MM.1S (cell line): ENCODE measurements around the gene KRTAP5-5.

ENCODE experiments used
- DNase-seq: peaks from one replicate; pipeline ENCODE4 v3.0.0-alpha.2; 2015
- H2AFZ ChIP-seq: fragments of 300-600 bp; sonication (generic); 2 replicates; pipeline ENCODE4 v1.6.0; 2016; ENCODE audit warnings: antibody characterized with exemption, low read length
- H3F3A ChIP-seq: fragments of 300-600 bp; sonication (generic); 2 replicates; pipeline ENCODE4 v1.6.1; 2016; ENCODE audit warnings: mild to moderate bottlenecking, antibody characterized with exemption, low read length, moderate library complexity, mixed read lengths; ENCODE audit not compliant: insufficient read depth
- H3K27ac ChIP-seq: fragments of 300-600 bp; sonication (generic); 2 replicates; pipeline ENCODE4 v1.5.1; 2016; ENCODE audit warnings: mild to moderate bottlenecking, low read length
- H3K27me3 ChIP-seq: fragments of 300-600 bp; sonication (generic); replicated peaks from 2 replicates; pipeline ENCODE4 v1.6.0; 2016; ENCODE audit warnings: low read length; ENCODE audit not compliant: insufficient read depth
- H3K36me3 ChIP-seq: fragments of 300-600 bp; sonication (generic); replicated peaks from 2 replicates; pipeline ENCODE4 v1.6.1; 2016; ENCODE audit warnings: mild to moderate bottlenecking, low read length, mixed read lengths; ENCODE audit not compliant: insufficient read depth
- H3K4me1 ChIP-seq: fragments of 300-600 bp; sonication (generic); 2 replicates; pipeline ENCODE4 v1.6.1; 2016; ENCODE audit warnings: low read length, mixed read lengths
- H3K4me2 ChIP-seq: fragments of 300-600 bp; sonication (generic); 2 replicates; pipeline ENCODE4 v1.6.0; 2016; ENCODE audit warnings: low read depth, low read length
- H3K4me3 ChIP-seq: fragments of 300-600 bp; sonication (generic); 2 replicates; pipeline ENCODE4 v1.5.1; 2016; ENCODE audit warnings: low read length, mixed read lengths
- H3K79me2 ChIP-seq: fragments of 300-600 bp; sonication (generic); 2 replicates; pipeline ENCODE4 v1.6.1; 2016; ENCODE audit warnings: mixed run types, low read length, mixed read lengths
- H3K9ac ChIP-seq: fragments of 300-600 bp; sonication (generic); 2 replicates; pipeline ENCODE4 v1.6.1; 2016; ENCODE audit warnings: low read length, mixed read lengths
- H3K9me2 ChIP-seq: fragments of 300-600 bp; sonication (generic); replicated peaks from 2 replicates; pipeline ENCODE4 v1.6.1; 2016; ENCODE audit warnings: mild to moderate bottlenecking, low read length, mixed read lengths; ENCODE audit not compliant: insufficient read depth
- H3K9me3 ChIP-seq: fragments of 300-600 bp; sonication (generic); replicated peaks from 2 replicates; pipeline ENCODE4 v1.6.1; 2016; ENCODE audit warnings: mild to moderate bottlenecking, low read length, mixed read lengths; ENCODE audit not compliant: insufficient read depth
- H4K20me1 ChIP-seq: fragments of 300-600 bp; sonication (generic); 2 replicates; pipeline ENCODE4 v1.6.1; 2016; ENCODE audit warnings: mild to moderate bottlenecking, low read length, moderate library complexity, mixed read lengths; ENCODE audit not compliant: insufficient read depth
- CTCF ChIP-seq: fragments of 300-600 bp; sonication (generic); IDR thresholded peaks from 2 replicates; pipeline ENCODE4 v1.5.1; 2016; ENCODE audit warnings: antibody characterized with exemption, low read length, mixed read lengths
- EZH2 ChIP-seq: fragments of 300-600 bp; sonication (generic); optimal IDR thresholded peaks from 2 replicates; pipeline ENCODE3; 2017; ENCODE audit warnings: low read depth, mild to moderate bottlenecking, antibody characterized with exemption, low read length, mixed read lengths
- EZH2phosphoT487 ChIP-seq: fragments of 300-600 bp; sonication (generic); IDR thresholded peaks from 2 replicates; pipeline ENCODE4 v1.6.1; 2018; ENCODE audit warnings: antibody characterized with exemption, low read length

Gene KRTAP5-5

DNA sequence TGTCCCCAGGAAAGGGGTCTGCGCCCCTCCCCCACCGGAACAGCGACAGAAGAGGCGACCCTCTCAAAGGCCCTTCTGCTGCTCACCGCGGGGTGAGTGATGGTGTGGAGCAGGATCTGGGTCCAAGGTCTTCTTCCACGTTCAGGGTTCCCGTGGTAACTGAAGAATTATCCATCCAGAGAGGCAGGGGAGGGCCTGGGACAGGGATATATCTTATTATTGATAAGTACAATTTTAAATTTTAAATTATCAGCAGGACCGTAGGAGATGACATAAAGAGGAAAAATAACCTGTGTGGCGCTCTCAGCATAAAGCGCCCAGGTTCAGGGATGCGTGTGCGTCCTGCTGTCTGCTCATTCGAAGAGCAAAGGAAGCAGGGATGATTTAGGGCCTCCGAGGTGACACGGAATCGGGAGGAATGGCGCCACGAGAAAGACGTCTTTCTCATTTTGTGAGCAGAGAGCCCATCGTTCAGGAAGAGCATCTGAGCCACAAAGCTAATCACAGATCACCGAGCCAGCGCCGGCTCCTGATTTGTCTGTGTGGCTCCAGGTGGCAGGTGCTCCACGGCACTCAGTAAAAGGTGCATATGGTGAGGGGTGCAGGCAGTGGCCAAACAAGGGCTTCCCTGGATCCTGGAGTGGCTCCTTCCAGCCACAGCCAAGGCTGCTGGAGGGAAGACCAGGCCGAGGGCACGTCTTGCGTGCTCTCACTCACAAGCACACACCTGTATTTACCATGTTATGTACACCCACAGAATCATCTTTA lies 19.3 kb downstream of the KRTAP5-5 start:
- H3K27ac ChIP-seq = no peak overlapping the region
- H3K9ac ChIP-seq = no peak overlapping the region

DNA sequence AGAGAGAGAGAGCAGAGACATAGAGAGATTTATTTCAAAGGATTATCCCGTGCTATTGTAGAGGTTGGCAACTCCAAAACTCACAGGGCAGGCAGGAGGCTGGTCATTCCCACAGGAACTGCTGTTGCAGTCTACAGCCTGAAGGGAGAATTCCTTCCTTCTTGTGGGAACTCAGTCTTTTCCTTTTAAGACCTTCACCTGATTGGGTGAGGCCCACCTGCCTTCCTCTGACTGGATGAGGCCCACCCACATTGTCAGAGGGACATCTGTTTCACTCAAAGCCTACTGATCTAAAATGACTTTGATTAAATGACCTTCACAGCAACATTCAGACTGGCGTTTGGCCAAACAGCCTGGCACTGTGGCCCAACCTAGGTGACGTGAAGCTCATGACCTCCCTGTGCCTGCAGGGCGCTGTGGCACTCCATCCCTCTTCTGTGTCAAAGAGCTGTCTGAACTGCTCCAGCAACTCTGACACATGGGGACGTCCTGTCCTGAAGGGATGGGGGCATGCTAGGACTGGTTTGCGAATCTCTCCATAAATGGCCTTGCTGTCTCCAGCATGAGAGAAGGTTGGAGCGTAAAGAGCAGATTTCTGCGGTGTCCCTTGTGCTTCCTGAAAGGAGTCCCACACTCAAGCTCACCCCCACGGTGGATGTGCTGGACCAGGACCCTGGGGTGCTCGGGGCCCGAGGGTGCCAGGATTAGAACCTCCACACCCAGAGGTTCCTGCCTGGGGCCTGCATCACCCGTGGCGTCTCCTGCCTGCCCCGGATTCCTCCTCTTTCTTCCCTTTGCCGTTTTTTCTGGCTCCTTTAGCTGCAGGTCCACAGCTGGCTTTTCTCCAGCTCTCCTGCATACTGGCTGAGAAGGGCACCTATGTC lies 20.7 kb downstream of the KRTAP5-5 start:
- H3K27me3 ChIP-seq = peaks cover 96% of the 10 kb centered on the region
- no peaks in the 10 kb centered on the region for H3K4me1 ChIP-seq
- no peaks in the 10 kb centered on the region for H3K9me2 ChIP-seq
- no peak overlapping the region for H2AFZ ChIP-seq
- no peaks in the 10 kb centered on the region for H3K36me3 ChIP-seq
- no peaks in the 10 kb centered on the region for H3K79me2 ChIP-seq
- no peaks in the 10 kb centered on the region for H4K20me1 ChIP-seq
- H3K9ac ChIP-seq = no peak overlapping the region
- H3K9me3 ChIP-seq = no peaks in the 10 kb centered on the region
- DNase-seq = no peak
- no peak overlapping the region for H3K27ac ChIP-seq
- H3K4me2 ChIP-seq = no peak overlapping the region
- H3K4me3 ChIP-seq = no peak overlapping the region
- no peaks in the 10 kb centered on the region for H3F3A ChIP-seq
- TF ChIP-seq CTCF (no peak), EZH2phosphoT487 (no peak), EZH2 (no peak)

More for the DNA sequence above, 19.3 kb downstream of the KRTAP5-5 start:
- TF ChIP-seq EZH2phosphoT487 = no peak
- TF ChIP-seq CTCF = no peak
- TF ChIP-seq EZH2 = no peak
- Histone ChIP-seq H3K9me3 (no peaks in the 10 kb centered on the region), H3K4me3 (no peak overlapping the region), H3K4me2 (no peak overlapping the region), H4K20me1 (no peaks in the 10 kb centered on the region), H3K4me1 (no peaks in the 10 kb centered on the region), H3K9me2 (no peaks in the 10 kb centered on the region), H3K36me3 (no peaks in the 10 kb centered on the region), H3K79me2 (no peaks in the 10 kb centered on the region), H3K27me3 (peaks cover 96% of the 10 kb centered on the region), H2AFZ (no peak overlapping the region), H3F3A (no peaks in the 10 kb centered on the region)
- no peak for DNase-seq

- Histone ChIP-seq H3K9me3 (no peaks in the 10 kb centered on the region), H3K9me2 (no peaks in the 10 kb centered on the region), H3K4me1 (no peaks in the 10 kb centered on the region), H3K36me3 (no peaks in the 10 kb centered on the region), H4K20me1 (no peaks in the 10 kb centered on the region), H3K79me2 (no peaks in the 10 kb centered on the region), H3F3A (no peaks in the 10 kb centered on the region), H3K27ac (no peak overlapping the region), H3K4me3 (no peak overlapping the region), H3K27me3 (peaks cover 96% of the 10 kb centered on the region), H2AFZ (no peak overlapping the region), H3K4me2 (no peak overlapping the region), H3K9ac (no peak overlapping the region)
- DNase-seq = no peak
- TF ChIP-seq EZH2 = no peak
- TF ChIP-seq EZH2phosphoT487 = no peak
- no peak for TF ChIP-seq CTCF
Observed at GRCh38 chr11:1650918-1651262, 21.3 kb downstream of the KRTAP5-5 start.
